ENCODE results near the gene PIGU.

DNA sequence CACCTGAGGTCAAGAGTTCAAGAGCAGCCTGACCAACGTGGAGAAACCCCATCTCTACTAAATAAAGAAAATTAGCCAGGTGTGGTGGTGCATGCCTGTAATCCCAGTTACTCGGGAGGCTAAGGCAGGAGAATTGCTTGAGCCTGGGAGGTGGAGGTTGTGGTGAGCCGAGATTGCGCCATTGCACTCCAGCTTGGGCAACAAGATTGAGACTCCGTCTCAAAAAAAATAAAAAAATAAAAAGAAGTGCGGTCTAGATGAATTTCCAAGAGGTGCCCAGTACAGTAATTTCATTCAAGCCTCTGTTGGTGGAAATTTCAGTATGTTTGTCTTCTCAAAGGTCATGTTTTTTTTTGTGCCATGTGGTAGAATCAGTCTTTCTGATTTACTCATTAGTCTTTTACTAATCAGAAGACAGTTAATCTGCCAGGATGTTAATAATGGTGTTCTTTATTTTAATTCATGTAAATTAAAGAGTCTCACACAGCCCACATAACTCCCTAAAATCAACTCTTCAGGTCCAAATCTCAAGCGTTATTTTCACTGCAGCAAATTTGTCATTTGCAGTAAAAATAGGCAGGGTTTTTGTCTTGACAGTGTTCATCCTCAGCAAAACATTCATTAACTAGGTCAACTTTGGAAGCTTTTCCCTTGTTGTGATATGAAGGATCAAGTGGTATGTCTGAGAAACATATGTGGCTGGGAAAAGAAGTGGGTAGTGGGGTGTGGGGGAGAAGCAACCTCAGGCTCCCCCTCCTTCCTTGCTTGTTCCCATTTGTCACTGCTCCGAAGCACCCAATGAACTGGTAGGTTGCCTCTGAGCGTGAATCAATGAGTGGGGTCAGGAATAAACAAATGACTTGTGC lies 40.6 kb upstream of the PIGU start:
- TF ChIP-seq, protein P1, sequence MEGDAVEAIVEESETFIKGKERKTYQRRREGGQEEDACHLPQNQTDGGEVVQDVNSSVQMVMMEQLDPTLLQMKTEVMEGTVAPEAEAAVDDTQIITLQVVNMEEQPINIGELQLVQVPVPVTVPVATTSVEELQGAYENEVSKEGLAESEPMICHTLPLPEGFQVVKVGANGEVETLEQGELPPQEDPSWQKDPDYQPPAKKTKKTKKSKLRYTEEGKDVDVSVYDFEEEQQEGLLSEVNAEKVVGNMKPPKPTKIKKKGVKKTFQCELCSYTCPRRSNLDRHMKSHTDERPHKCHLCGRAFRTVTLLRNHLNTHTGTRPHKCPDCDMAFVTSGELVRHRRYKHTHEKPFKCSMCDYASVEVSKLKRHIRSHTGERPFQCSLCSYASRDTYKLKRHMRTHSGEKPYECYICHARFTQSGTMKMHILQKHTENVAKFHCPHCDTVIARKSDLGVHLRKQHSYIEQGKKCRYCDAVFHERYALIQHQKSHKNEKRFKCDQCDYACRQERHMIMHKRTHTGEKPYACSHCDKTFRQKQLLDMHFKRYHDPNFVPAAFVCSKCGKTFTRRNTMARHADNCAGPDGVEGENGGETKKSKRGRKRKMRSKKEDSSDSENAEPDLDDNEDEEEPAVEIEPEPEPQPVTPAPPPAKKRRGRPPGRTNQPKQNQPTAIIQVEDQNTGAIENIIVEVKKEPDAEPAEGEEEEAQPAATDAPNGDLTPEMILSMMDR (IDR thresholded peaks at IDR 0.05) = no peak
- no peak for TF ChIP-seq POLR2A (IDR thresholded peaks at IDR 0.05)
